NK-92 treated with Interleukin-12 subunit alpha and Interleukin-12 subunit beta, amount 100 ng/mL, for 24 hours (cell line): ENCODE measurements around the gene LILRA5.
"Not testable (repeated sequence)": the region's sequence is repeated elsewhere in the genome, so short reads cannot be mapped to it uniquely, and the experiment has no call there.

Experiments used
- DNase-seq: peaks from one replicate; lab custom pipeline; 2025; lab: John Stamatoyannopoulos, UW

LILRA5 gene

GRCh38 chr19:54302257-54302656 lies 10.7 kb downstream of the LILRA5 start:
- no peak for DNase-seq

- DNase-seq = no peak
Observed at GRCh38 chr19:54299515-54299914, 13.5 kb downstream of the LILRA5 start.

- DNase-seq = no peak
Observed at GRCh38 chr19:54299126-54299498, 13.9 kb downstream of the LILRA5 start.

- DNase-seq = no peak
Observed at GRCh38 chr19:54298357-54299125, 14.4 kb downstream of the LILRA5 start.

- no peak for DNase-seq
Observed at GRCh38 chr19:54297759-54298305, 15.1 kb downstream of the LILRA5 start.

- DNase-seq = no peak
Observed at GRCh38 chr19:54294539-54294938, 18.4 kb downstream of the LILRA5 start.

- DNase-seq = not testable (repeated sequence)
Observed at GRCh38 chr19:54289160-54289559, 23.8 kb downstream of the LILRA5 start.

GRCh38 chr19:54287456-54287855 lies 25.5 kb downstream of the LILRA5 start:
- DNase-seq = no peak

- DNase-seq = not testable (repeated sequence)
Observed at GRCh38 chr19:54286283-54286682, 26.7 kb downstream of the LILRA5 start.

GRCh38 chr19:54285427-54286056 lies 27.4 kb downstream of the LILRA5 start:
- not testable (repeated sequence) for DNase-seq

GRCh38 chr19:54282686-54283470 lies 30.1 kb downstream of the LILRA5 start:
- DNase-seq = no peak

- not testable (repeated sequence) for DNase-seq
Observed at GRCh38 chr19:54281729-54282075, 31.3 kb downstream of the LILRA5 start.

GRCh38 chr19:54281007-54281728 lies 31.8 kb downstream of the LILRA5 start, which contains the start of gene LILRB2:
TSS of gene LILRB2 (minus strand) at chr19:54281110. CDS start at chr19:54280496, 614 bp downstream.
- no peak for DNase-seq

GRCh38 chr19:54280441-54280840 lies 32.5 kb downstream of the LILRA5 start:
- DNase-seq = not testable (repeated sequence)

- DNase-seq = not testable (repeated sequence)
Observed at GRCh38 chr19:54280025-54280424, 32.9 kb downstream of the LILRA5 start.

GRCh38 chr19:54279406-54279962 lies 33.5 kb downstream of the LILRA5 start:
- no peak for DNase-seq

GRCh38 chr19:54278571-54279195 lies 34.3 kb downstream of the LILRA5 start:
- DNase-seq = not testable (repeated sequence)

GRCh38 chr19:54278056-54278455 lies 34.9 kb downstream of the LILRA5 start:
- not testable (repeated sequence) for DNase-seq

GRCh38 chr19:54277111-54277615 lies 35.8 kb downstream of the LILRA5 start:
- not testable (repeated sequence) for DNase-seq

GRCh38 chr19:54275951-54276350 lies 37.0 kb downstream of the LILRA5 start:
- no peak for DNase-seq

- not testable (repeated sequence) for DNase-seq
Observed at GRCh38 chr19:54274516-54274915, 38.5 kb downstream of the LILRA5 start.
